ENCODE measurements around the gene WDR7.

- no peak for TF ChIP-seq EGR1 (IDR thresholded peaks at IDR 0.05; ENCODE audit: low read depth)
- TF ChIP-seq CTCF (IDR thresholded peaks at IDR 0.05 in 2 of 3, conservative IDR thresholded peaks at IDR 0.05 in 1 of 3; ENCODE audit: borderline replicate concordance in 1 of 3, insufficient read depth in 1 of 3, low read depth in 2 of 3, low read length in 2 of 3) = no peak
- TF ChIP-seq POLR2A (IDR thresholded peaks at IDR 0.05; ENCODE audit: borderline replicate concordance, extremely low read depth, insufficient read depth, insufficient read length) = no peak
Observed at GRCh38 chr18:56672981-56673380, 21.8 kb downstream of the WDR7 start.
